Stimulated activated CD8-positive, alpha-beta memory T cell treated with anti-CD3 and anti-CD28 coated beads, Interleukin-7, amount 100 ng/mL, for 4 hours (primary cell): Measurements from ENCODE around the gene TMEFF2.

Experiments
- DNase-seq, 2 donors: peaks; one replicate each; pipeline ENCODE4 v3.0.0-alpha.2; 2020; ENCODE audit warnings: low read depth in 2 of 2

TMEFF2 gene

DNA sequence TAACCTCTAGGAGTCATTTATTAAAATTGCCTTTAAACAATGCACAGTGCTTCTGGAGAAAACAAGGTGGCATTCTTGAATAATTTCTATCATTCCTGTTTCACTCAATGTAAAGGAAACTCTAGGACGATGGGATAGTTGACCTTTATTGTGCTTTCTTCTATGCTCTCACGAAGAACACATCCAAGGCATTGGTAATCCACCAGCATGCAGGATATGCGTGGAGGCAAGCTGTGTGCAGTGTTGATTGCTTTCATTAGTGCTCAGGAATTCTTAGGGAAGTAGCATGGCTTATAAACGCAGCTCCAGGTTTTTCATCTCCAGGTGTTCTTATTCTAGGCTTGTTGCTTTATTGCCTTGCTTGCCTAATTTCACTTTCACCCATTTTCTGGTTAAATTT, 289.4 kb downstream of the TMEFF2 start:
- no peak for DNase-seq

DNA sequence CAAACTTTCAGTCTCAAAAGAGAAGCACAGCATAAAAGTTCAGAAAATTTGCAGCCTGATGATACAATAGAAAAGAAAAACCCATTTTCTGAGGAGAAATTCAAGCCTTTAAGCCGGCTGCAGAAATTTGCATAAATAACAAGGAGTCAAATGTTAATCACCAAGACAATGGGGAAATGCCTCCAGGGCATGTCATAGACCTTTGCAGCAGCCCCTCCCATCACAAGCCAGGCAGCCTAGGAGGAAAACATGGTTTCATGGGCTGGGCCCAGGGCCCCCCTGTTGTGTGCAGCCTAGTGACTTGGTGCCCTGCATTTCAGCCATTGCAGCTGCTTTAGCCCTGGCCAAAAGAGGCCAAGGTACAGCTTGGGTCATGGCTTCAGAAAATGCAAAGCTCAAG, 293.7 kb downstream of the TMEFF2 start:
- DNase-seq, result no peak

DNA sequence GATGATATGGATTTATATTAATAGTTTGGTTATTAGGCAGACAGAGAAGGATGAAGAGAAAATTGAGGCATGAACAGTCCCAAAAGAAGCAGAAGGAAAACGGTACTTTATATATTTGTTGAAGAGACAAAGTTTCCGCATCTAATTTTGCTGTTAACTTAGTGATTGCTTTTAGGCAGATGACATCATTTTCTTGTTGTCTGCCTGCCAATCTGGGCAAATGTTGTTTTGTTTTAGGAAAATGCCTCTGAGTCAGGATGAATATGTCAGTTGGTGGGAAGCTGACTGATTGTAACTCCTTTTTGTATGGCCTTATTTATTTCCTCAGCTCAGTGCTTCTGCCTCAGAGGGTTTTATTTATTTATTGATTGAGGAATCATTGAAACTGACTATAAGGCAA, 295.3 kb downstream of the TMEFF2 start:
- no peak for DNase-seq
